Activated T-helper 1 cell treated with Interleukin-2 at 50 U/mL for 16 hours (primary cell): ENCODE data around the gene BORCS8.
A peak's percentile ranks its signal among the peaks of the same experiment; 100 is the strongest.

Experiments
- DNase-seq: peaks from one replicate; pipeline ENCODE4 v3.0.0-alpha.2; 2020; ENCODE audit warnings: low read depth

The BORCS8 gene

DNA sequence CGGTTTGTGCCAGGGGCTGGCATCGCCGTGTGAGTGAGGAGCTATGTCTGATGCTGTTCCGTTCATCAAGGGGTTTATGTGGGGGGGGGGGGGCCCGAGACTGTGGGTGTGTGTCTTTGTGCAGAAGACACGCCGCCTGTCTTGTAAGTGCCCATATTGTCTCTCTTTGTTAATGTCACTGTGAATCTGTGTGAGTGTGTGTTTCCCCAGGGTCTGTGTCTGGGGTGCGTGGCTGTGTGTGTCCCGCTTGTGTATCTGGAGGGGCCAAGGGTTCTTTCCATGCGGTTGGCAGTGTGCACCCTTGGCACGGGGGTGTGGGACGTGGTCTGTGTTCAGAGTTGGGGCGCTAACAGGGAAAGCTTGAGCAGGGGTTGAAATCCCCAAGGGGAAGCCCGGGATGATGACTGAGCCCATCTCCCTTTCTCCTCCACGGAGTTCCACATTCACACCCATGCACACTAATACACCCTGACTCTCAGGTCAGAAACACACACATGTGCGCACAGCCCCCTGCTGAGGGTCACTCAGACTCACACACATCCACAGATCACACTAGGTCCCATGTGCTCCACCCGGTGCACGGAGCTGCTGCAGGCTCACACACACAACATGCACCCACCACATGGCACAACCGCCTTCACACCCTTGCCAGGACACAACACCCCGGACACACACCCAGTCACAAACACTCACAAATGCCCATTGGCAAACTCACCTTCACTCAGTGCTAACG is 21.6 kb upstream of the BORCS8 start:
- DNase-seq = no peak

DNA sequence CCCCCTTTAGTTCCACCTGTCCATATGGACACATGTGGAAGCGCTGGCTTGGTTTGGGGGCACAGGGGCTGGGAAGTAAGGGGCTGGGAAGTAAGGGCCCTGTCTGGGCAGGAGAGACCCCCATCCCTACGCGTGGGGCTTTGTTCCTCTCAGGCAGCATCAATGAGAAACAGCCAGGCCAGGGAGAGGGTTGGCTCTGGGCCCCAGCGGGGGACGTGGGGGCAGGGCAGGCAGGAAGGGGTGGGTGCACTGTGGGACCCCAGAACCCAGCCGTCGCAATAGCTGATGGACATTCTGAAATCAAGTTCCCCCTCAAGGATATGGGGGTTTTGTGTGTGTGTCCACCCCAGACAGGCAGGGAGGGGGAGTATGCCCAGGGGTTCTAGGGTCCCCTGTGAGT is 21.0 kb upstream of the BORCS8 start:
- no peak for DNase-seq

DNA sequence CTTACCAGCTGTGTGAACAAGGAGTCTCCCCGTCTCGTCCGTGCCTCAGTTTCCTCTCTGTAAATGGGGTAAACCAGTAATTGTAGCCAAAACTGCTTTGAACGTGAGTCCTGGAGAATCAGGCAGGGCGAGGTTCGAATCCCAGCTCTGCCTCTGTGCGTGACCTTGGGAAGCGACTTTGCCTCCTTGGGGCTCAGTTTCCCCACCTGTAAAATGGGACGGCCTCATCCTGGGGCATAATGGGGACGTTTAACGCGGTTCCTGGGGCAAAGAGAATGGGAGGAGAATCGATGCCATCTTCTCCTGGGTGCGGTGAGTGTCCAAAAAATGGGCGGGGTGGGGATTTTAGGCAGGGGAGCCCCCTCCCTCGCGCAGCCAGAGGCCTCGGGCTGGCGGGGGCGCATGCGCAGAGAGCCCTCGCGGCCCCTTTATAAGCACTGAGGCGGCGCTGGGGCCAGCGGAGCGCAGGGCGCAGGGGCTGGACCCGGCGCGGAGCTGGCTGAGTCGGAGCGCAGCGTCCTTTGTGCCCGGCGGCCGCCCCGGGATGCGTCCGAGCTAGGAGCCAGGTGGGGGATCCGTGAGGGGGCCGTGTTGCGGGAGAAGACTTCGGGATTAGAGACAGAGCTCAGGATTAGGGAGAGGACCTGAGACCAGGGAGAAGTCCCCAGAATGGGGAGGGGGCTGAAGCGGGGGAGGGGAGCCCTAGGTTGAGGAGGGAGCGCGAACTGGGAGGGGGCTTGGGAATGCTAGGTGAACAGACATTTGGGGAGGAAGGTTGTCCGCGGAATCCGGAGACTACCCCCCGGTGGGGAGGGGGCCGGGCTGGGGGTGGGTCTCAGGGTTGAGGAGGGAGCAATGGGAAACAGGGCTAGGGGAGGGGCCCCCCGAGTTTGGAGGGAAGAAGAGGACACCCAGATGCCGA is 19.8 kb upstream of the BORCS8 start, which contains the start of gene NCAN:
Gene NCAN, plus strand, starts transcription at position 460 of the 922 bp plus-strand sequence. CDS start 4,996 bp downstream, outside the sequence.
- no peak for DNase-seq

DNA sequence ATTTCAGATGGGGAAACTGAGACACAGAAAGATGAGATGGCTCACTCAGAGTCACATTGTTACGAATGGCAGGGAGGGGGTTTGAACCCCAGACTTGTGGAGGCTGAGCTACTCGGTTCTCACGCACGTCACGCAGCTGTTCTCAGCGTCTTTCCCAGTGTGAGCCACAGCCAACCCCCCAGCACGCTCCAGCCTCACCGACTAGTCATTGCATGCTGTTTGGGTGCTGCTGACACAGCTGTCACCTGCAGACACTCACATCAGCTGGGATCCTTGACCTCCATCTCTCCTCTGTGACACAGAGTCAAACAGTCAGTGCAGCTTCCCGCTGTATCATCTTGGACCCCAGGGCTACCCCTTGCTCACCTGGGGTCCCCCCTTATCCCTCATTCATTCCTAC is 17.4 kb upstream of the BORCS8 start:
- no peak for DNase-seq

DNA sequence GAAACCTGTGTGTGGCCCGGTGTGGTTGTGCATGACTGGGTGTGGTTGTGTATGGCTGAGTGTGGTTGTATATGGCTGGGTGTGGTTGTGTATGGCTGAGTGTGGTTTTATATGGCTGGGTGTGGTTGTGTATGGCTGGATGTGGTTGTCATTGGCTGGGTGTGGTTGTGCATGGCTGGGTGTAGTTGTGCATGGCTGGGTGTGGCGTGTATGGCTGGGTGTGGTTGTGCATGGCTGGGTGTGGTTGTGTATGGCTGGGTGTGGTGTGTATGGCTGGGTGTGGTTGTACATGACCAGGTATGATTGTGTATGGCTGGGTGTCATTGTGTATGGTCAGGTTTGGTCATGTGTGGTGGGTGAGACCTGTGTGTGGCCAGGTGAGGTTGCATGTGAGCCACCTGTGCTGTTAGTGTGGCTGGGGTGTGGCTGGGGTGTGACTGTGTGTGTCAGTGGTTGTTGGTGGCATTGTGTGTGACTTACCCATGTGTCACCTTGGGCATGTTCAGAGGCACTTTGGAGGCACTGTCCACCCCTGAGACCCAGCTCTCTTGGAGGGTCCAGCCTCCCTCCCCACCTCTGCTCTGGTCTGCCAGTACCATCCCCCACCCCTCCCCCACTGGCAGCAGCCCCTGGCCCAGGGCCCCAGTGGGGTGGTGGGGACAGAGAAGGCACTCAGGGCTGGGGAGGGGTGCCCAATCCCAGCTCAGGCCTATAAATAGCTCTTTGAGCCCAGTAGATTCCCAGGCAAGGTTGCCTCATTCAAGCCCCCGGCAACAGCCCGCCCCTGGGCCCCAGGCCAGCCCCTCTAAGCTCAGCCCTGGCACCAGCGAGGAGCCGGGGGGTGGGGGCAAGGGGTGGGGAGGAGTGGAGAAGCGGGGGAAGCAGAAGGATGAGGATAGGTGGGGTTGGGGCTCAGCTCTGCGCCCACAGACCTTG is 16.0 kb upstream of the BORCS8 start:
- no peak for DNase-seq

DNA sequence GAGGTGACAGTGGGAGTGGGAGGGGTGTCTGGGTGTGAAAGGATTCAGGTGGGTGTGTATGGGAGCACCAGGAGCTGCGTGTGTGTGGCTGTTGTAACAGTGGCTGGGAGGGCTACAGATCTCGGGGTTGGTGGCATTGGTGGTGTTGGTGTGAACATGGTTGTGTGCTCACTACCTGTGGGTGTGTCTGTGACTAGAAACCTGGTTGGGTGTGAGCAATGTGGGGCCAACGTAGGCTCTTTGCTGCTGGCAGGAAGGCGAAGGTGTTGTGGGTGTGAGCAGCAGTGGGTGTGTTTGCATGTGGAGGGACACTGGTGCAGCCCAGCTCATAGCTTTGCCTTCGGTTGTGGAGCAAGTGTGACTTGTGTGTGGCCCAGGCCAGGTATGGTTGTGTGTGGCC is 15.0 kb upstream of the BORCS8 start:
- DNase-seq = no peak

DNA sequence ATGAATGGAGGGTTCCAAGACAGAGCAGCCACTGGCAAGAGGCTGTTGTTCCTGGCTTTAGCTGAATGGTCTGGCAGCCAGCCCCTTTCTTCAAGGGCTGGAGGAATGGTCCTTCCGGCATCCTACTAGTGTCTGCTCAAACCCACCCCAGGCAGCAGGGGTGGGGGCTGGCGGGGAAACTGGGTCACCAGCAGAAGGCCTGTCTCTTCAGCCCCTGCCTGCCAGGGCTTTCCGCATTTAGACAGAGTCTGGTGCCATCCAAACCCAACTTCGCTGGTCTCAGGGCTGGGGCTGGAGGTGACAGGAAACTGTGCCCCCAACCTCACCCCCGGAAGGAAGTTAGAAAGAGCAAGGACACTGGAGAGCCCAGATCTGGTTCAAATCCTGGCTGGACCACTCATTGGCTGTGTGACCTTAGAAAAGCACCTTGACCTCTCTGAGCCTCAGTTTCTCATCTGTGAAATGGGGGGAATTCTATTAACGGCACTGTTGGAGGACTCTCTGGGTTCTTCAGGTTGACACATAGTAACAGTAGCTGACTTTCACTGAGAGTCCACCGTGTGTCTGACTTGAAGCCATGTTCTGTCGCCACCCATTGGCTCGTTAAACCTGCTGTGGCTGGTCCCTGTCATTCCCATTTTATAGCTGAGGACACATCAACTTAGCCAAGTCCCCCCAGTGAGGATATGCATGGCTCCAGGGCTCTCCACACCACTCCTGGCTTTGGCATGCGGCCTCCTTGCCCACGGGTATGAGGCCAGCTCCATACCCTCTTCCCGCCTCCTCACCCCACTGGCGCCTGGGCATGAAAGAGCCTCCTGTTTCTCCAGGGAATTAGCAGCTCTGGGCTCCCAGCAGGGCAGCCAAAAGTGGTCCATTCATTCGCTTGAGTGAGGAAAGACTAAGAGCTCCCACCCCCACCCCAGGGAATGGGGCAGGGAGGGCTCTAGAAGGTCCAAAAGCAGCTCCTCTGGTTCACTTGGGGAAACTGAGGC is 13.8 kb upstream of the BORCS8 start:
- DNase-seq = no peak

DNA sequence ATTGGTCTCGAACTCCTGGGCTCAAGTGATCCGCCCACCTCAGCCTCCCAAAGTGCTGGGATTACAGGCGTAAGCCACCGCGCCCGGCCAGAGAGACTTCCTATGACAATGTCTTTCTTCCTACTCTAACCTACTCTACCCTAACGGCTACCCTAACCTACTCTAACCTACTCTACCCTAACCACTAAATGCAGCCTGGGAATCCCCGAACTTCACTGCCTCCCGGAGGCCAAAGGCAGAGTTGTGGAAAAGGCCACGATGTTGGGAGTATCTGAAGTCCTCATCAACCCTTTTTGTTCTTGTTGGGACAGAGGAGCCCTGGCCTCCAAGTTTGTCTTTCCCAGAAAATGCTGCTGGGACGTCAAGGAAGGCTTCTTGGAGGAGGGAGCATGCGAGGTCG is 12.2 kb upstream of the BORCS8 start:
- DNase-seq = no peak

DNA sequence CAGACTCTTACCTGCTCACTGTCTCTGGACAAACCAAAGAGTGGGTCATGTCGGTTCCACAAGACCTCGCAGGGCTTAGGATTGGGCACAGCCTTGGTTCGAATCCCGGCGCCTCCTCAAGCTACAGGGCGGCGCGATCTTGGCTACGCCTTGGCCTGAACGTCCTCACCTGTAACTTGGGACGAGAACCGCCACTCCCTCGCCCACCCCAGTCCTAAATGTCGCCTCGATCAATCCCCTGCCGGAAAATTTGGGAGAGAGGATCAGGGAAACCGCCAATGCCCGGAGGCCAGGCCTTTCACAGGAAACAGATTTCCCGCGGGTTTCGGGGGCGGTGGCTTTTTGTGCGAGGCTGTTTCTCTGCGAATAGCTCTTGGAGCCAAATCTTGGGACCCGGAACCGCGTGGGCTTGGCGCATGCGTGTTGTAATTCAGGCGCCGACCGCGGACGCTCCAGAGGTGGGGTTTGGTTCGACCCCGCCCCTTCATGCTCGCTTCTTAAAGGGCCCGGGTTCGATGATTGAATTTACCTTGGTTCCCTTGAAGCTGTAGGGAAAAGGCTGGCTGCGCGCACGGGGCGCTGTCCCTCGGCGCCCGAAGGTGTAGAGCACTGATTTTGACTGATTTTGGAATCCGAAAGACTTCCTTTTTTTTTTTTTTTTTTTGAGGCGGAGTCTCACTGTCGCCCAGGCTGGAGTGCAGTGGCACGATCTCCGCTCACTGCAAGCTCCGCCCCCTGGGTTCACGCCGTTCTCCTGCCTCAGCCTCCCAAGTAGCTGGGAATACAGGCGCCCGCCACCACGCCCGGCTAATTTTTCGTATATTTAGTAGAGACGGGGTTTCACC is 11.3 kb upstream of the BORCS8 start, which contains the start of gene NR2C2AP:
Gene NR2C2AP, minus strand, starts transcription at position 403 of the 845 bp plus-strand sequence. Its CDS starts 354 bp downstream, at position 49.
- peak; percentile 83 for DNase-seq

DNA sequence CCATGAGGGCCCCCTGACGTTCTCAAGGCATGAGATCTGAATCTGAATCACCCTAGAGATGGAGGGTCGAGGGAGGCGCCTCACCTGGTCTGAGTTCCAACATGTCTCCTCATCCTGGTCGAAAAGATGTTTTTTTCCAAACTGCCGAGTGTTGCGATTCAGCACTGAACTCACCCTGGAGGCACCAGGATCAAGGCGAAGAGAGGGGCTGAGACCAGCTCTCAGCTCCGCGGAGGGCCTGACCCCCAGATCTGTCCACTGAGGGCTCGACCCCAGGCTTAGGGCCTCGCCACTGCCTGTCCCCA is 10.7 kb upstream of the BORCS8 start:
- DNase-seq = no peak

DNA sequence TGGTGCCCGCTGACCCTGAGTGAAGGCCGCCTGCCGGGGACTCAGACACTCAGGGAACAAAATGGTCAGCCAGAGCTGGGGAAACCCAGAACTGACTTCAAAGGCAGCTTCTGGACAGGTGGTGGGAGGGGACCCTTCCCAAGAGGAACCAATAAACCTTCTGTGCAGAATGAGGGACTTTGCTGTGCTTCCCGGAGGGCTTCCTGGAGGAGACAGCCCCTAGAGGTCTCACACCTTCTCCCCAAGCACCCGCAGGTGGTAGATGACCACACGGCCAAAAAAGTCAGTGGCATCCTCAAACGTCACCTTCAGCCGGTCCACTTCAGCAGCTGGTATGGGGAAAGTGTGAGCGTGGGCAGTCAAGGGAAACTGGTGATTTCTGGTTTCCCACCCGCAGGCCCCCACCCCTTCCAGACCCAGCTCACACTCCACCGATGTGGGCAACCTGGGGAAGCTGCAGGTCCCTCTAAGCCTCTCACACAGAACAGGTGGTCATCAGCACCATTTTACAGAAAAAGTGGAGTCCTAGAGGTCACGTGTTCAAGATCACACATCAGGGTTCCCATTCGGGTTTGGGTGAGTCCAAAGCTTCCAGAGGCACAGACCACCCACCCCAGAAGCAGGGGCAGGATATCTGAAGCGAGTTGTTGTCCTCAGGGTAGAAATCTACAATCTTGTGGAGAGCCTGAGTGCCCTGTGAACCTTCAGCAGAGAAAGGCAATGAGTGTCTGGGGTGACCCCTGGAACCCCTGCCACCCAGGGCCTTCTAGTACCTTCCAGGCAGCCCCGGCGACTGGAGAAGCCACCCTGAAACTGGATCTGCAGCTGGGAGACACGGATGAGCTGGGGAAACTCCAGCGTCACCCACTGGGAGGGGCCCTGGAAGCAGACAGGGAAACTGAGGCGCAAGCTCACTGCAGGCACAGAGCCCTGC is 10.0 kb upstream of the BORCS8 start:
- no peak for DNase-seq

DNA sequence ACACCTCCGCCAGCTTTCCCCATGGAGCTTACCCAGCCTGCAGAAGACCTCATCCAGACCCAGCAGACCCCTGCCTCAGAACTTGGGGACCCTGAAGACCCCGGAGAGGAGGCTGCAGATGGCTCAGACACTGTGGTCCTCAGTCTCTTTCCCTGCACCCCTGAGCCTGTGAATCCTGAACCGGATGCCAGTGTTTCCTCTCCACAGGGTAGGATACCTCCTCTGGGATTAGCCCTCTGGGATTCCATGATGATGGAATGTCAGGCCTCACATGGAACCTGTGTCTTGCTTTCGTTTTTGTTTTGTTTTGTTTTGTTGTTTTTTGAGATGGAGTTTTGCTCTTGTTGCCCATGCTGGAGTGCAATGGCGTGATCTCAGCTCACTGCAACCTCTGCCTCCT is 2.0 kb upstream of the BORCS8 start:
- no peak for DNase-seq

DNA sequence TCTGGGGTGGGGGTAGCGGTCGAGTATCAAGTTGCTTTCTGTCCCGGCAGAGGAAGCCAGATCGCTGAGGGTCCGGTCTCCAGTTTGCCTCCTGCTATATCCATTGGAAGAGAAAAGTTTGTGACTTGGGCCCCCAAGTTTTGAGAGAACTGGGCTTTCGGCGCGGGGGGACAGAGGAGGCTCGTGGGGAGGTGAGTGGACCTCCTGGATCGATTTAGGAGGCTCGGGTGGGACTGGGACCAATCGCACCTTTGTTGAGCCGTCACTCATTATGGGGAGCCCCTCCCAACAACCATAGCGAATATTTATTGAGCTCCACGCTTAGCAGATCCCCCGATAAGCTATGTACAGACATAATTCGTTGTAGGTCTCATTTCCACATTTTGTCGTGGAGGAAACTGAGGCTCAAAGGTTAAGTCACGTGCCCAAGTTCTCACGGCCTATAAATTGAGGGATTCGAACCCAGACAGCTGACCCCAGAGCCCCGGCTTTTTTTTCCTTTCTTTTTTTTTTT is 1.0 kb upstream of the BORCS8 start:
- no peak for DNase-seq

DNA sequence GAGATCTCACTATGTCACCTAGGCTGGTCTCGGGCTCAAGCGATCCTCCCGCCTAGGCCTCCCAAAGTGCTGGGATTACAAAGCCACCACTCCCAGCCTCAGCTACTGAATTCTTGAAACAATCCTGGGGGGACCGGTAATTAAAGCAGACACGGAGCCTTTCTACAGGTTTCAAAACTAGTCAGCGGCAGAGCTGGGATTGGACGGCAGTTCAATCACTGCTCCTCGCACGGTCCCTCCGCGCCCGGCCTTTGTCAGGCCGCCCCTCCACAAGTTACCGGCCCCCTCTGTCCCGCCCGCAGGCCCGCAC is 229 bp downstream of the BORCS8 start:
- no peak for DNase-seq

DNA sequence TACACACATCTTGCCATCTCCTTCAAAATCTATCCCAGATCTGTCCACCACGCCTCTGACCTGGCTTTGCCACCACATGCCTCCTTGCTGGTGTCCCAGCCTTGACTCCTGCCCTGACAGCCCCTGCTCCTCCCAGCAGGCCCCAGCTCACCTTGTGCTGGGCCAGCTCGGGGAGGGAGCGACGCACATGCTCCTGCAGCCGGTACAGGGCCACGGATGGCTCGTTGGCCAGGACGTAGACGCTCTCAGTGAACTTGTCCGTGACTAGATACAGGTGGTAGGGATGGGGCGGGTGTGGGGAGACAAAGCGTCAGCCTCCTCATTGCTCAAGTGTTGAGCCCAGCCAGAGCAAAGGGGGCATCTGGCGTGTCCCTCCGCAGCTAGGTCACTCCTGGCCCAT is 5.2 kb downstream of the BORCS8 start:
- no peak for DNase-seq

DNA sequence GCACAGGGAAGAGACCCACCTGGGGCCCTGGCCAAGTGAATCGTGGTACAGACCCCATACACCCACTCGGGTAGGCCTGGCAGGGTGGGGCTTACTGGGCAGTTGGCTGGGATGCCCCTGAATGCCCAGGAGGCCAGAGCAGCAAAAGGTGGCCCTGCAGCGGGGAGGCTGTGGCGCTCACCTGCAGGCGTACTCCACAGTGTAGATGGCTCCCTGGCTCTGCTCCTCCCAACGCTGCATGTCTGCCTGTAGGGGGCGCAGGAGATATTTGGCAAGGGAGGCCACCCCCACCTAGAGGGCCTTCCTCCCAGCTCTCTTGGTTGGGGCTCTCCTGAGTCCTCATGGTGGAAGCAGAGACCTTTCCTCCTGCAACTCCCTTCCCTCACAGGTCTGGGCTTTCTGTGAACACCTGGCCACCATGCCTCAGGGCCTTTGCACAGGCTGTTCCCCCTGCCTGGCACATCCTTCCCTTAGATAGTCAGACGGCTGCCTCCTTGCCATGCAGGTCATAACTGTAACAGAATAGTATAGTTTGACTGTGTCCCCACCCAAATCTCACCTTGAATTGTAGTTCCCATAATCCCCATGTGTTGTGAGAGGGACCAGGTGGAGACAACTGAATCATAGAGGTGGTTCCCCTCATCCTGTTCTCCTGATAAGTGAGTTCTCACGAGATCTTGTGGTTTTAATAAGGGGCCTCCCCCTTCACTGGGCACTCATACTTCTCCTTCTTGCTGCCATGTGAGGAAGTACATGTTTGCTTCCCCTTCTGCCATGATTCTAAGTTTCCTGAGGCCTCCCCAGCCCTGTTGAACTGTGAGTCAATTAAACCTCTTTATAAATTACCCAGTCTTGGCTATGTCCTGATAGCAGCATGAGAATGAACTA is 5.9 kb downstream of the BORCS8 start:
- peak; percentile 47 for DNase-seq

DNA sequence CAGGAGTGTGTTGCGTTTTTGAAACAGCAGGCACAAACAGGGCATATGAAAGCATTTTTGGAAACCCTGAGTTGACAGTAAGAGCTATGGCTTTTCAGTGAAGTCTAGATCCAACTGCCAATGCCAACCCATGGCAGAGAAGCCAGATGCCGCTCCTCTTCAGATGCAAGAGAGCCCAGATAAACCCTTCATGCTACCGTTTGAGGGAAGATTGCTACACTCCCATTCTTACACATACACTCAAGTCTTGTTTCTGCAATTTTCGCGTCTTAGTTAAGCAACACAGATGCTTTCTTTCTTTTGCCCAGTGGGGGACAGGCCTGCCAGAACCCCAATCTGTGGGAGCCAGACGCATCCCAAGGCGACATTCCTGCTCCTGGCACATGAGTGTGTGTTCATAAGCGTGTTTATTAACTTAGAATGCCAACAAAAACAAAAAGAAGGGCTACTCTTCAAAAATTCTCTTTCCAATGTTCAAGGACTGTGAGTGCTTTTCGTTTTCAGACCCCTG is 10.4 kb downstream of the BORCS8 start:
- no peak for DNase-seq
